ENCODE measurements around the gene TRPV4. TPM values are rescaled to one million over a fixed set of nuclear protein-coding genes. Genes with fewer than 3 reads are reported as not detected.
A peak's percentile ranks its signal among the peaks of the same experiment; 100 is the strongest.

TRPV4 gene
- total and polyA plus RNA-seq, 2 donors (not counting 3 experiments of a cell fraction or from before 2014, with no cell fraction given), result 8.8 to 22.3 TPM

GRCh38 chr12:109873653-109874052 lies 40.5 kb upstream of the TRPV4 start:
- Histone ChIP-seq H3K27me3 (ENCODE audit: control insufficient read depth in 2 of 2, insufficient read depth in 2 of 2, low read length in 2 of 2) (no peaks in the 10 kb centered on the region), H2AFZ (ENCODE audit: low read depth, low read length) (no peak overlapping the region), H3K36me3 (ENCODE audit: control insufficient read depth in 2 of 2, extremely low read depth in 1 of 2, insufficient read depth in 2 of 2, low read length in 2 of 2) (peaks cover 2 to 3% of the 10 kb centered on the region in 2 experiments), H3K9me1 (replicated peaks; ENCODE audit: control insufficient read depth, extremely low read depth, insufficient read depth, low read length) (no peaks in the 10 kb centered on the region), H3K9me3 (replicated peaks; ENCODE audit: control insufficient read depth, insufficient read depth, low read length) (no peaks in the 10 kb centered on the region), H3K9ac (replicated peaks; ENCODE audit: extremely low read depth, insufficient read depth, low read length) (no peak overlapping the region), H4K20me1 (replicated peaks; ENCODE audit: control insufficient read depth, extremely low read depth, insufficient read depth, low read length) (no peaks in the 10 kb centered on the region), H3K4me1 (ENCODE audit: control insufficient read depth, extremely low read depth, insufficient read depth, low read length) (peaks cover 12% of the 10 kb centered on the region), H3K4me2 (ENCODE audit: insufficient read depth, low read length) (no peak overlapping the region), H3K4me3 (replicated peaks in 1 of 3; ENCODE audit: insufficient read depth in 1 of 3, low read depth in 1 of 3, low read length in 3 of 3) (no peak overlapping the region), H3K27ac (ENCODE audit: insufficient read depth, low read depth, low read length) (no peak overlapping the region), H3K79me2 (ENCODE audit: control insufficient read depth, insufficient read depth, low read length) (peaks cover 18% of the 10 kb centered on the region)
- ChIA-PET CTCF (interaction anchor here (0.7 to 1.1 kb wide), 2 partner anchors 28 to 349 kb away, joined by 3 read pairs; no protein-coding TSS in a partner anchor), POLR2A (no interaction called here)
- FAIRE-seq (peak; percentile 18), DNase-seq (ENCODE audit: low read depth, low spot score) (no peak)
- dilution Hi-C loops (cut with MboI; ENCODE audit: extremely low pct_ligation_motif_present, low sequenced_read_pairs), result no loop called here
- intact Hi-C loops (cut with micrococcal nuclease), result no loop called here
- TF ChIP-seq FOS (IDR thresholded peaks at IDR 0.05; ENCODE audit: borderline replicate concordance, insufficient read depth, low read length) (no peak), CTCF (IDR thresholded peaks at IDR 0.05; ENCODE audit: extremely low read depth in 1 of 2, insufficient read depth in 1 of 2, low read depth in 1 of 2, low read length in 2 of 2) (no peak), MAX (IDR thresholded peaks at IDR 0.05; ENCODE audit: insufficient read depth, insufficient read length) (no peak)
- BruUV-seq (replicated peaks), result no TSS peak

GRCh38 chr12:109871668-109872314 lies 38.6 kb upstream of the TRPV4 start:
- Histone ChIP-seq H3K9me1 (replicated peaks; ENCODE audit: control insufficient read depth, extremely low read depth, insufficient read depth, low read length) (no peaks in the 10 kb centered on the region), H4K20me1 (replicated peaks; ENCODE audit: control insufficient read depth, extremely low read depth, insufficient read depth, low read length) (no peaks in the 10 kb centered on the region), H2AFZ (ENCODE audit: low read depth, low read length) (no peak overlapping the region), H3K27ac (ENCODE audit: insufficient read depth, low read depth, low read length) (peak overlapping the region; percentile 2), H3K4me3 (replicated peaks in 1 of 3; ENCODE audit: insufficient read depth in 1 of 3, low read depth in 1 of 3, low read length in 3 of 3) (no peak overlapping the region), H3K9ac (replicated peaks; ENCODE audit: extremely low read depth, insufficient read depth, low read length) (no peak overlapping the region), H3K4me1 (ENCODE audit: control insufficient read depth, extremely low read depth, insufficient read depth, low read length) (peaks cover 12% of the 10 kb centered on the region), H3K36me3 (ENCODE audit: control insufficient read depth in 2 of 2, extremely low read depth in 1 of 2, insufficient read depth in 2 of 2, low read length in 2 of 2) (peaks cover 2 to 3% of the 10 kb centered on the region in 2 experiments), H3K27me3 (ENCODE audit: control insufficient read depth in 2 of 2, insufficient read depth in 2 of 2, low read length in 2 of 2) (no peaks in the 10 kb centered on the region), H3K79me2 (ENCODE audit: control insufficient read depth, insufficient read depth, low read length) (peaks cover 10% of the 10 kb centered on the region), H3K9me3 (replicated peaks; ENCODE audit: control insufficient read depth, insufficient read depth, low read length) (no peaks in the 10 kb centered on the region), H3K4me2 (ENCODE audit: insufficient read depth, low read length) (peak overlapping the region; percentile 36)
- no peak for DNase-seq (ENCODE audit: low read depth, low spot score)
- dilution Hi-C loops (cut with MboI; ENCODE audit: extremely low pct_ligation_motif_present, low sequenced_read_pairs) (no loop called here), intact Hi-C loops (cut with micrococcal nuclease) (no loop called here)
- no TSS peak for BruUV-seq (replicated peaks)
- FAIRE-seq, result peak; percentile 21
- no peak for TF ChIP-seq EZH2 (IDR thresholded peaks at IDR 0.05; ENCODE audit: borderline replicate concordance, low read depth, low read length, severe bottlenecking)
- TF ChIP-seq JUN (IDR thresholded peaks at IDR 0.05; ENCODE audit: borderline replicate concordance, insufficient read depth, insufficient read length, low read depth), result no peak
- no peak for TF ChIP-seq POLR2AphosphoS5 (IDR thresholded peaks at IDR 0.05; ENCODE audit: insufficient read depth, low read depth, low read length)
- TF ChIP-seq MAX (IDR thresholded peaks at IDR 0.05; ENCODE audit: insufficient read depth, insufficient read length), result no peak
- ChIA-PET CTCF (interaction anchor here (0.9 to 1.3 kb wide), 3 partner anchors 12 to 19 kb away, joined by 3 to 6 read pairs (median 3); no protein-coding TSS in a partner anchor), POLR2A (interaction anchor here (0.6 kb wide), 1 partner anchor 388 kb away, joined by 3 read pairs; no protein-coding TSS in a partner anchor)

Measured in endothelial cell of umbilical vein (primary cell).